ENCODE data around the gene CDC42. TPM values are rescaled to one million over a fixed set of nuclear protein-coding genes. Genes with fewer than 3 reads are reported as not detected.

CDC42 gene
- total and polyA plus RNA-seq, 2 of the 13 experiments (the other 11 are each of a cell fraction or from before 2014, with no cell fraction given): 138 to 237 TPM

- TF ChIP-seq KDM2A (CRISPR knock-in tag; IDR thresholded peaks at IDR 0.05; ENCODE audit: borderline replicate concordance, low read depth) (peak; percentile 52; the same call in 1 of the 2 replicates), XRCC5 (optimal IDR thresholded peaks at IDR 0.05; ENCODE audit: low read length) (peak; percentile 47), EED (CRISPR knock-in tag; IDR thresholded peaks at IDR 0.05) (0 out of 2 replicates have a peak, but pooled peaks have one; percentile 34), ARHGAP35 (CRISPR knock-in tag; IDR thresholded peaks at IDR 0.05; ENCODE audit: borderline replicate concordance) (no peak), ZNF558 (CRISPR knock-in tag; IDR thresholded peaks at IDR 0.05; ENCODE audit: borderline replicate concordance) (no peak), ZEB1 (IDR thresholded peaks at IDR 0.05; ENCODE audit: insufficient replicate concordance, low read depth) (no peak), ZNF101 (CRISPR knock-in tag; IDR thresholded peaks at IDR 0.05; ENCODE audit: borderline replicate concordance, low read depth) (no peak), ZBTB7B (CRISPR knock-in tag; IDR thresholded peaks at IDR 0.05) (0 out of 2 replicates have a peak, but pooled peaks have one; percentile 33), TSC22D2 (CRISPR knock-in tag; IDR thresholded peaks at IDR 0.05; ENCODE audit: borderline replicate concordance) (no peak), TERF1 (CRISPR knock-in tag; IDR thresholded peaks at IDR 0.05) (no peak), MTA3 (CRISPR knock-in tag; IDR thresholded peaks at IDR 0.05) (no peak), IKZF4 (CRISPR knock-in tag; IDR thresholded peaks at IDR 0.05; ENCODE audit: borderline replicate concordance, low read depth, not compliant biosample characterization) (no peak), BCL3 (CRISPR knock-in tag; IDR thresholded peaks at IDR 0.05) (no peak), JDP2 (CRISPR knock-in tag; IDR thresholded peaks at IDR 0.05; ENCODE audit: borderline replicate concordance) (no peak)
- TF ChIP-seq, protein P1, sequence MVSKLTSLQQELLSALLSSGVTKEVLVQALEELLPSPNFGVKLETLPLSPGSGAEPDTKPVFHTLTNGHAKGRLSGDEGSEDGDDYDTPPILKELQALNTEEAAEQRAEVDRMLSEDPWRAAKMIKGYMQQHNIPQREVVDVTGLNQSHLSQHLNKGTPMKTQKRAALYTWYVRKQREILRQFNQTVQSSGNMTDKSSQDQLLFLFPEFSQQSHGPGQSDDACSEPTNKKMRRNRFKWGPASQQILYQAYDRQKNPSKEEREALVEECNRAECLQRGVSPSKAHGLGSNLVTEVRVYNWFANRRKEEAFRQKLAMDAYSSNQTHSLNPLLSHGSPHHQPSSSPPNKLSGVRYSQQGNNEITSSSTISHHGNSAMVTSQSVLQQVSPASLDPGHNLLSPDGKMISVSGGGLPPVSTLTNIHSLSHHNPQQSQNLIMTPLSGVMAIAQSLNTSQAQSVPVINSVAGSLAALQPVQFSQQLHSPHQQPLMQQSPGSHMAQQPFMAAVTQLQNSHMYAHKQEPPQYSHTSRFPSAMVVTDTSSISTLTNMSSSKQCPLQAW (CRISPR knock-in tag; IDR thresholded peaks at IDR 0.05): 0 out of 2 replicates have a peak, but pooled peaks have one; percentile 13
- TF ChIP-seq, protein P2, sequence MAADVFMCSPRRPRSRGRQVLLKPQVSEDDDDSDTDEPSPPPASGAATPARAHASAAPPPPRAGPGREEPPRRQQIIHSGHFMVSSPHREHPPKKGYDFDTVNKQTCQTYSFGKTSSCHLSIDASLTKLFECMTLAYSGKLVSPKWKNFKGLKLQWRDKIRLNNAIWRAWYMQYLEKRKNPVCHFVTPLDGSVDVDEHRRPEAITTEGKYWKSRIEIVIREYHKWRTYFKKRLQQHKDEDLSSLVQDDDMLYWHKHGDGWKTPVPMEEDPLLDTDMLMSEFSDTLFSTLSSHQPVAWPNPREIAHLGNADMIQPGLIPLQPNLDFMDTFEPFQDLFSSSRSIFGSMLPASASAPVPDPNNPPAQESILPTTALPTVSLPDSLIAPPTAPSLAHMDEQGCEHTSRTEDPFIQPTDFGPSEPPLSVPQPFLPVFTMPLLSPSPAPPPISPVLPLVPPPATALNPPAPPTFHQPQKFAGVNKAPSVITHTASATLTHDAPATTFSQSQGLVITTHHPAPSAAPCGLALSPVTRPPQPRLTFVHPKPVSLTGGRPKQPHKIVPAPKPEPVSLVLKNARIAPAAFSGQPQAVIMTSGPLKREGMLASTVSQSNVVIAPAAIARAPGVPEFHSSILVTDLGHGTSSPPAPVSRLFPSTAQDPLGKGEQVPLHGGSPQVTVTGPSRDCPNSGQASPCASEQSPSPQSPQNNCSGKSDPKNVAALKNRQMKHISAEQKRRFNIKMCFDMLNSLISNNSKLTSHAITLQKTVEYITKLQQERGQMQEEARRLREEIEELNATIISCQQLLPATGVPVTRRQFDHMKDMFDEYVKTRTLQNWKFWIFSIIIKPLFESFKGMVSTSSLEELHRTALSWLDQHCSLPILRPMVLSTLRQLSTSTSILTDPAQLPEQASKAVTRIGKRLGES (CRISPR knock-in tag; IDR thresholded peaks at IDR 0.05; ENCODE audit: borderline replicate concordance): no peak
- TF ChIP-seq, protein P3, sequence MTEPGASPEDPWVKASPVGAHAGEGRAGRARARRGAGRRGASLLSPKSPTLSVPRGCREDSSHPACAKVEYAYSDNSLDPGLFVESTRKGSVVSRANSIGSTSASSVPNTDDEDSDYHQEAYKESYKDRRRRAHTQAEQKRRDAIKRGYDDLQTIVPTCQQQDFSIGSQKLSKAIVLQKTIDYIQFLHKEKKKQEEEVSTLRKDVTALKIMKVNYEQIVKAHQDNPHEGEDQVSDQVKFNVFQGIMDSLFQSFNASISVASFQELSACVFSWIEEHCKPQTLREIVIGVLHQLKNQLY (CRISPR knock-in tag; IDR thresholded peaks at IDR 0.05): no peak
These were observed 79.5 kb downstream of the CDC42 start (continued) for GRCh38 chr1:22131875-22132486.

Data from HepG2 (cell line).